Suprapubic skin (tissue), 4 donors: ENCODE data around the gene IDH3A.

Experiments used
- EP300 ChIP-seq: sonication (generic); formaldehyde crosslinking; IDR thresholded peaks from one replicate; pipeline ENCODE4 v1.6.1; 2017; ENCODE audit warnings: antibody characterized with exemption
- POLR2A ChIP-seq, 2 donors: fragments of 450-650 bp; IDR thresholded peaks; one replicate each; pipeline ENCODE4 v1.6.1; 2017; ENCODE audit warnings: antibody characterized with exemption in 2 of 2, mild to moderate bottlenecking in 2 of 2, moderate library complexity in 2 of 2
- POLR2AphosphoS5 ChIP-seq, 3 donors: sonication (generic); formaldehyde crosslinking; IDR thresholded peaks; one replicate each; pipeline ENCODE4 v1.6.1; 2017; ENCODE audit warnings: antibody characterized with exemption in 3 of 3
- TF ChIP-seq, protein P1 (sequence below), 2 donors: fragments of 200-600 bp in 1 of 2; fragments of 450-650 bp in 1 of 2; sonication (generic) in 1 of 2; IDR thresholded peaks; one replicate each; pipeline ENCODE4 v1.5.1; 2016 to 2019; ENCODE audit warnings: antibody characterized with exemption in 2 of 2, mild to moderate bottlenecking in 1 of 2, moderate library complexity in 1 of 2

GRCh38 chr15:78101423-78102105, 47.6 kb upstream of the IDH3A start:
- TF ChIP-seq, protein P1, sequence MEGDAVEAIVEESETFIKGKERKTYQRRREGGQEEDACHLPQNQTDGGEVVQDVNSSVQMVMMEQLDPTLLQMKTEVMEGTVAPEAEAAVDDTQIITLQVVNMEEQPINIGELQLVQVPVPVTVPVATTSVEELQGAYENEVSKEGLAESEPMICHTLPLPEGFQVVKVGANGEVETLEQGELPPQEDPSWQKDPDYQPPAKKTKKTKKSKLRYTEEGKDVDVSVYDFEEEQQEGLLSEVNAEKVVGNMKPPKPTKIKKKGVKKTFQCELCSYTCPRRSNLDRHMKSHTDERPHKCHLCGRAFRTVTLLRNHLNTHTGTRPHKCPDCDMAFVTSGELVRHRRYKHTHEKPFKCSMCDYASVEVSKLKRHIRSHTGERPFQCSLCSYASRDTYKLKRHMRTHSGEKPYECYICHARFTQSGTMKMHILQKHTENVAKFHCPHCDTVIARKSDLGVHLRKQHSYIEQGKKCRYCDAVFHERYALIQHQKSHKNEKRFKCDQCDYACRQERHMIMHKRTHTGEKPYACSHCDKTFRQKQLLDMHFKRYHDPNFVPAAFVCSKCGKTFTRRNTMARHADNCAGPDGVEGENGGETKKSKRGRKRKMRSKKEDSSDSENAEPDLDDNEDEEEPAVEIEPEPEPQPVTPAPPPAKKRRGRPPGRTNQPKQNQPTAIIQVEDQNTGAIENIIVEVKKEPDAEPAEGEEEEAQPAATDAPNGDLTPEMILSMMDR (IDR thresholded peaks at IDR 0.05): no peak
- TF ChIP-seq POLR2A (IDR thresholded peaks at IDR 0.05): no peak
- no peak for TF ChIP-seq POLR2AphosphoS5 (IDR thresholded peaks at IDR 0.05)
- TF ChIP-seq EP300: no peak
